ENCODE measurements around the gene HYAL4.
A peak's percentile ranks its signal among the peaks of the same experiment; 100 is the strongest.
"Not testable (repeated sequence)": the region's sequence is repeated elsewhere in the genome, so short reads cannot be mapped to it uniquely, and the experiment has no call there.

The HYAL4 gene, protein sequence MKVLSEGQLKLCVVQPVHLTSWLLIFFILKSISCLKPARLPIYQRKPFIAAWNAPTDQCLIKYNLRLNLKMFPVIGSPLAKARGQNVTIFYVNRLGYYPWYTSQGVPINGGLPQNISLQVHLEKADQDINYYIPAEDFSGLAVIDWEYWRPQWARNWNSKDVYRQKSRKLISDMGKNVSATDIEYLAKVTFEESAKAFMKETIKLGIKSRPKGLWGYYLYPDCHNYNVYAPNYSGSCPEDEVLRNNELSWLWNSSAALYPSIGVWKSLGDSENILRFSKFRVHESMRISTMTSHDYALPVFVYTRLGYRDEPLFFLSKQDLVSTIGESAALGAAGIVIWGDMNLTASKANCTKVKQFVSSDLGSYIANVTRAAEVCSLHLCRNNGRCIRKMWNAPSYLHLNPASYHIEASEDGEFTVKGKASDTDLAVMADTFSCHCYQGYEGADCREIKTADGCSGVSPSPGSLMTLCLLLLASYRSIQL
- 0 to 1.5 (median 0.04) reads per million in 17 experiments for total RNA-seq

- no peak for DNase-seq
Measured at GRCh38 chr7:123844712-123845219, at the start of gene HYAL4. Gene HYAL4 (plus strand): TSS chr7:123845169. CDS start chr7:123868274, 23,105 bp downstream.

DNA sequence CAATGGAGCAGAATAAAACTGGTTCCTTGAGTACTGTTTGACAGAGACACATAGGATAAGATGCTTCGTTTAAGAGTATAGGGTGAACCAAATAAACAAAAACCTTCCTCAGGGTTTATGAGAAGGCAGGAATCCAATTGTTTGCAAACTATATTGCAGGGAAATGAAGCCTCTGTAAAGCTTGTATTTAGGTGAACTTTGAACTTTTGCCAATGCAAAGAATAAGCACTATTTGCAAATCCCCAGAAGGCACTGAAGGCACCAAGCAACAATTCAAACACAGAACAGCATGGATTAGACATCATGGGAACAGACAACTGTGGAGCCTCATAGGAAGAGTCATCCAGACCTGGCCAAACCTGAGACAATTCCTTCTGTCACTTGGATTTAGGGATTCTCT, 49.1 kb upstream of the HYAL4 start:
- DNase-seq: no peak

GRCh38 chr7:123796568-123796967, 48.4 kb upstream of the HYAL4 start:
- DNase-seq: no peak

DNA sequence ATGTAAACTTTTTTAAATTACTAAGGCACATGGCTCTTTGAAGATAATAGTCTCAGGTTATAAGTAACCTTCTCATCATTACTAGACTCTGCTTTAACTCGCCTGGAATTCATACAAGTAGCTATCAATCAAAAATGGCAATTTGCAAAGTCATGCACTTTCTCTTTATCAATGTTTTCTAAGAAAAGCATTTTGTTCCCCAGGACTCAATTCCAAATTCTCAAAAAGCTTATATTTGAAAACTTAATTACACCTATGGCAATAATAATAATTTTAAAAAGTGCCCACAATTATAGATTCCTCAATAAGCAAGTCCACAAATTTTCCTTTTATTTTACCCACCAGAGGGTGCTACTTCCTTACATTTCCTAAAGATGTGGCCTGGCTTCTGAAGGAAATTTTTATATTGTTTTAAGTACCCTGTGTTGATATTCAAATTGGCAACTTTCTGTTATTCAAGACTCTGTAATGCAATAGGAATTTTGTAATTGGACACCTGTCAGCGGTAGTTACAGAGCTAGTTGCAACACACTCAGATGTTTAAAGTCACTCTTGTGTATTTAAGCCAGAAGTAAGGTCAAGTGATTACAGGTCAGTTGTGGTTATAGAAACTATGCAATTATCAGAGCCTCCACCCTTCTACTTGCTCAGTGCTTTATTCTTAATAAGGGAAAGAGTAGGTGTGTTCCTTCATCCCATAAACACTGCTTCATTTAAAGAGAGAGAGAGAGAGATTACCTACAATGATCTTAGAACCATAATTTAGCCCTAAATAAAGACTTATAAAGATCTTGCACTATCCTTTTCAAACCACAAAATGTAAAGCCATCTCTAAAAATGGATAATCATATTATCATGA, 47.1 kb upstream of the HYAL4 start:
- peak; percentile 41 to 70 (median 56) for DNase-seq

DNA sequence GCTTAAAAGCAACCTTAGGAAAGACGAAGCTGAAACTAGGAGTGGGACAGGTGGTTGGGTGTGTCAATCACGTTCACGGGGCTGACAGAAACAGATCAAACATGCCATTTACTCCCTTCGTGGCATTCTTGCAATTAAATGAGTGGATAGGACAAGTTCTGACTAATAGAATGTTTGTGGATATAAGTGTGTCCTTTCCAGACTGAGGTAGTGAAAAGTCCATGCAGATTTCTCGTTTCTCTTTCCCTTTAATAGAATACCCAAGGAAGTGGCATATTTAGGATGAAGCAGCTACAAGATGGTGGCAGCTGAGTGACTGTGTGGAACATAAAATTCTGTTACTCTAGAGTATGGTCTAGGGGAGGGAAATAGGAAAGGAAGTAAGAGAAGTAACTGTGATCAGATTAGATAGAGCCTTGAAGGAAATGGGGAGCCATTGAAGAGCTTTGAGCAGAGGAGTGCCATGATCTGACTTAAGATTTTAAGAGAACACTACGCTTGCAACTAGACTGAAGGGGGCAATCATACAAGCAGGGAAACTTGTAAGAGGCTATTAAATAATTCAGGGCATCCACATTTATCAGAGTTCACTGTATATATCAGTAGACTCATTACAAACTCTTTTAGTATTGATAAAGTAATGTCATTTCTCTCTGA, 46.3 kb upstream of the HYAL4 start:
- DNase-seq: no peak

DNA sequence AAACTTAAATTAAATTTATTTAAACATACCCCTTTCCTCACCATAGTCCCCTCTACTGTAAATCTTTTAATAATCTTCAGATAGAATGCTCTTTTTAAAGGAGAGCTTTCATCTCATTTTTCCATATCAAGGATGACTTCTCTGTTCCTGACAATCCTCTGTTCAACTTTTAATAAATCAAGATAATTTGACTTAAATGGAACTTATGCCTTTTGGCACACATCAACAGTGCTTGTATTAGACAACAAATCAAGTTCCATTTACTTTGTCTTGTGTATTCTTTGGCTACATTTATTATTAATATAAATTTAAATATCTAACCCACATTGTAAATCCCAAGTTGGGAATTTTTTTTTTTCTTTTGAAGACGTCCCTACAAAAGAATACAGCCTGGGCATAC, 42.7 kb upstream of the HYAL4 start:
- DNase-seq: no peak

GRCh38 chr7:123805287-123805686, 39.7 kb upstream of the HYAL4 start:
- DNase-seq: no peak

- no peak for DNase-seq
Measured at GRCh38 chr7:123809471-123809870, 35.5 kb upstream of the HYAL4 start.

GRCh38 chr7:123811056-123811455, 33.9 kb upstream of the HYAL4 start:
- DNase-seq: no peak

- no peak for DNase-seq
Measured at GRCh38 chr7:123816916-123817315, 28.1 kb upstream of the HYAL4 start.

GRCh38 chr7:123819001-123819400, 26.0 kb upstream of the HYAL4 start:
- DNase-seq: no peak

GRCh38 chr7:123819795-123820194, 25.2 kb upstream of the HYAL4 start:
- not testable (repeated sequence) for DNase-seq

DNA sequence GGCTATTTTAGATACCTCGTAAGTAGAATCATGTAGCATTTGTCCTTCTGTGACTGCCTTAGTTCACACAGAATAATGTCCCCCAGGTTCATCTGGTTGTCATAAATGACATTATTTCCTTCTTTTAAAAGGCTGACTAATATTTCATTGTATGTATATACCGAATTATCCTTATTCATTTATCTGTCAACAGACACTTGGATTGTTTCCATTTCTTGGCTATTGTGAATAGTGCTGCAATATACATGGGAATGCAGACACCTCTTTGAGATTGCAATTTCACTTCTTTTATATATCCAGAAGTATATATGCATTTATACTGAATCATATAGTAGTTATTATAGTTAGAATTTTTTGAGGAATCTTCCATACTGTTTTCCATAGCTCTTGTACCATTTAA, 24.1 kb upstream of the HYAL4 start:
- DNase-seq: no peak

DNA sequence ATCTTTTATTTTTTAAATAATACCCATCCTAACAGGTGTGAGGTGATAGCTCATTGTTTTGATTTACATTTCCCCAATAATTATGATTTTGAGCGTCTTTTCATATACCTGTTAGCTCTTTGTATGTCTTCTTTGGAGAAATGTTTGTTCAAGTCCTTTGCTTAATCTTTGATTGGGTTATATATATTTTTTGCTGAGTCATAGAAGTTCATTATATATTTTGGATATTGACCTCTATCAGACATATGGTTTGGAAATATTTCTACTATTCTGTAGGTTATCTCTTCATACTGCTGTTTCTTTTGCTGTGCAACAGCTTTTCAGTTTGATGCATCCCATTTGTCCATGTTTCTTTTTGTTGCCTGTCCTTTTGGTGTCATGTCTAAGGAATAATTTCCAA, 23.6 kb upstream of the HYAL4 start:
- DNase-seq: no peak

DNA sequence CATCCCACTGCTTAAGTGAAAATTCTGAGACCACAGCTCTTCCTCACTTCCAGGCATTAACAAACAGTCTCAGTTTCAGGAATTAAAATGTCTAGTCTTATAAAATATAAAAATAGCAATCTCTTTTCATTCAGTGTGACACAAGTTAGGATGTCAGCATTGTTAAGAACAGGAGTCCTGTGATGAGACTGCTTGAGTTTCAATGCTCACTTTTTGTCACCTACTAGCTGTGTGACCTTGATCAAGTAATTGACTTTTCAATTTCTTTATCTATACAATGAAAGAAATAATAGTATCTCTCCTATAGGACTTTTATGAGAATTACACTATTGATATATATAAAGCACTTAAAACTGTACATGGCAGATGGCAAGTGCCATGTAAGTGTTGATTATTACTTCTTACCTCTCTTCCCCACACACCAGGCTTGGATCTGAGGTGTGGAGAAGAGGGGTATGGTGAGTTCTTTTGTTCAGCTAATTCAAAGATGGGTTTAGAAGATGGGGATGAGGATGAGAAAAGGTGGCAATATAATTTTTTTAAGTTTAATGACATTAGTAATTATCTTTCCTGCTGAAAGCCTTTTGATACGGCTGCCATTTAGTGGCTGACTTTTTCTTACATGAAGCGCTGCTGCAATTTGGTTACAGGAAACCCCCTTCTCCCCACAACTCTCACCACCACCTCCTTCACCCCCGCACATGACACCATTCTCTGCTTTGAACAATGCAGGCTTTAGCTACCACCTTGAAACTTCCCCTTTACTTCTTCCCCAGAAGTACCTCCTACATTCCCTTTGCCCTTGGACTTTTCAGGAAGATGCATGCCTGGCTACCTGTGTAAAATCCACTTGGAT, 20.8 kb upstream of the HYAL4 start:
- no peak for DNase-seq

- no peak for DNase-seq
Measured at GRCh38 chr7:123824754-123825067, 20.3 kb upstream of the HYAL4 start.

GRCh38 chr7:123828805-123829204, 16.2 kb upstream of the HYAL4 start:
- no peak for DNase-seq

DNA sequence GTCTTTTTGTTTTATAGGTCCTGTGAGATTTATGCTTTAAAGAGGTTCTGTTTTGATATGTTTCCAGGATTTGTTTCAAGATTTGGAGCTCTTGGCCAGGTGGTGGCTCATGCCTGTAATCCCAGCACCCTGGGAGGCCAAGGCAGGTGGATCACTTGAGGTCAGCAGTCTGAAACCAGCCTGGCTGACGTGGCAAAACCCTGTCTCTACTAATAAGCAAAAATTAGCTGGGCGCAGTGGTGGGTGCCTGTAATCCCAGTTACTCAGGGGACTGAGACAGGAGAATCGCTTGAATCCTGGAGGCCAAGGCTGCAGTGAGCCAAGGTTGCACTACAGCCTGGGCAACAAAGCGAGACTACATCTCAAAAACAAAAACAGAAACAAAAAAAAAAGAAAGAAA, 8.3 kb upstream of the HYAL4 start:
- no peak for DNase-seq

- DNase-seq: not testable (repeated sequence)
Measured at GRCh38 chr7:123839106-123839505, 5.9 kb upstream of the HYAL4 start.

GRCh38 chr7:123844142-123844541, 827 bp upstream of the HYAL4 start:
- DNase-seq: not testable (repeated sequence)

DNA sequence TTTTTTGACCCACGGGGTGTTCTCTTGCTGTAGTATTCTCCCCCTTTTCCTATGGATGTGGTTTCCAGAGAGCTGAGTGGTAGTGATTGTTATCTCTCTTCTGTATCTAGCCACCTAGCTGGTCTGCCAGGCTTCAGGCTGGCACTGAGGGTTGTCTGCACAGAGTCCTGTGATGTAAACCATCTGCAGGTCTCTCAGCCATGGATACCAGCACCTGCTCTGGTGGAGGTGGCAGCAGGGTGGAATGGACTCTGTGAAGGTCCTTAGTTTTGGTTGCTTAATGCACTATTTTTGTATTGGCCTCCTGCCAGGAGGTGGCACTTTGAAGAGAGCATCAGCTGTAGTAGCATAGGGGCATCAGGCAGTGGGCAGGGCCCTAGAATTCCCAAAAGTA, 851 bp downstream of the HYAL4 start:
- no peak for DNase-seq

Measured in suppressor macrophage (primary cell).